Panc1 (cell line): ENCODE data around the gene FBXO30. TPM values are rescaled to one million over a fixed set of nuclear protein-coding genes. Genes with fewer than 3 reads are reported as not detected.

ENCODE experiments used
- ATAC-seq: fragments of 200-7000 bp; cut with Tn5 transposase; 2 replicates; pipeline ENCODE4 v1.9.1; 2020; ENCODE audit warnings: mild to moderate bottlenecking, moderate library complexity
- BruUV-seq: library from RNA; stranded (reverse); fragments of 400-500 nt; replicated peaks from 2 replicates; lab custom pipeline; 2021; lab: Mats Ljungman, UMichigan
- CTCF ChIA-PET: fragments of 300-600 bp; sonication (Branson Sonifier 250); formaldehyde crosslinking; loops from one replicate; lab custom pipeline; 2022; ENCODE audit warnings: antibody characterized with exemption; lab: Charles Lee
- POLR2A ChIA-PET: fragments of 300-600 bp; sonication (Branson Sonifier 250); formaldehyde crosslinking; loops from one replicate; lab custom pipeline; 2022; ENCODE audit warnings: antibody characterized with exemption; lab: Charles Lee
- DNase-seq: peaks from one replicate; pipeline ENCODE4 v3.0.0-alpha.2; 2010; ENCODE audit warnings: low read depth, low spot score
- H3K27ac ChIP-seq: 2 replicates; pipeline ENCODE4 v1.5.1; 2011; ENCODE audit warnings: mild to moderate bottlenecking, low read length, inconsistent platforms
- H3K27me3 ChIP-seq: fragments of 200-500 bp; sonication (Bioruptor generic); 2 replicates; pipeline ENCODE4 v1.6.0; 2014; ENCODE audit warnings: low read length, inconsistent platforms; ENCODE audit not compliant: control insufficient read depth, insufficient read depth
- H3K36me3 ChIP-seq: fragments of 200-500 bp; sonication (Bioruptor generic); 2 replicates; pipeline ENCODE4 v1.5.1; 2014; ENCODE audit warnings: inconsistent platforms, mild to moderate bottlenecking, low read length, moderate library complexity; ENCODE audit not compliant: control insufficient read depth, insufficient read depth
- H3K4me1 ChIP-seq: 2 replicates; pipeline ENCODE4 v1.5.1; 2011; ENCODE audit warnings: inconsistent platforms, mild to moderate bottlenecking, low read length, moderate library complexity; ENCODE audit not compliant: control insufficient read depth, insufficient read depth
- H3K4me3 ChIP-seq, 2 experiments: 2 replicates each; pipeline ENCODE4 v1.5.1; 2011 to 2012; ENCODE audit warnings: low read depth in 2 of 2, low read length in 2 of 2, mild to moderate bottlenecking in 2 of 2, inconsistent platforms in 1 of 2, moderate library complexity in 1 of 2
- H3K9me3 ChIP-seq: fragments of 200-500 bp; sonication (Bioruptor generic); 2 replicates; pipeline ENCODE4 v1.5.1; 2014; ENCODE audit warnings: low read depth, mild to moderate bottlenecking, inconsistent platforms, low read length, moderate library complexity; ENCODE audit not compliant: control insufficient read depth, insufficient read depth
- CTCF ChIP-seq: fragments of 450-650 bp; IDR thresholded peaks from 2 replicates; pipeline ENCODE4 v1.5.1; 2017; ENCODE audit warnings: mild to moderate bottlenecking
- POLR2AphosphoS5 ChIP-seq: IDR thresholded peaks from 2 replicates; pipeline ENCODE4 v1.6.1; 2012; ENCODE audit warnings: mild to moderate bottlenecking, low read depth, low read length, moderate library complexity
- REST ChIP-seq, 2 experiments: IDR thresholded peaks; 2 replicates each; pipeline ENCODE4 v1.6.1; 2011 to 2012; ENCODE audit warnings: low read depth in 2 of 2, control low read depth in 1 of 2, low read length in 1 of 2, mild to moderate bottlenecking in 1 of 2, moderate library complexity in 1 of 2; ENCODE audit not compliant: insufficient read depth in 1 of 2
- SIN3A ChIP-seq: IDR thresholded peaks from 2 replicates; pipeline ENCODE4 v1.6.1; 2012; ENCODE audit warnings: low read depth, mild to moderate bottlenecking, low read length, moderate library complexity, borderline replicate concordance; ENCODE audit not compliant: insufficient read depth
- TCF7L2 ChIP-seq: IDR thresholded peaks from 2 replicates; pipeline ENCODE4 v1.6.1; 2011; ENCODE audit warnings: mild to moderate bottlenecking, low read depth, low read length, inconsistent platforms
- in situ Hi-C: cut with HindIII; loops from 2 replicates; pipeline ENCODE4 v1.10.0; 2016; ENCODE audit warnings: low sequenced_read_pairs, low pct_unique_long_range_greater_than_20kb
- intact Hi-C: fragments of 100-400 bp; cut with micrococcal nuclease; formaldehyde crosslinking; loops from one replicate; pipeline ENCODE4 v1.10.0; 2022; ENCODE audit not compliant: unreplicated experiment
- total RNA-seq: library from RNA; stranded (reverse); gene quantifications from one replicate; pipeline ENCODE4 v1.2.1, GENCODE V29; 2021; ENCODE audit not compliant: unreplicated experiment

The FBXO30 gene
- total RNA-seq, 1 experiment from 2014 or later: 9.5 TPM

- Histone ChIP-seq H3K36me3 (no peaks in the 10 kb centered on the region), H3K9me3 (no peaks in the 10 kb centered on the region), H3K27ac (no peak overlapping the region), H3K27me3 (no peaks in the 10 kb centered on the region), H3K4me3 (no peak overlapping the region), H3K4me1 (no peaks in the 10 kb centered on the region)
- ATAC-seq: no peak
- no TSS peak for BruUV-seq
- POLR2A ChIA-PET: no interaction called here
- intact Hi-C loops (no loop called here), in situ Hi-C loops (no loop called here)
- CTCF ChIA-PET: no interaction called here
- DNase-seq: no peak
- no peak for TF ChIP-seq REST (IDR thresholded peaks at IDR 0.05; ENCODE audit: insufficient read depth in 1 of 2, low read depth in 2 of 2, low read length in 1 of 2)
- TF ChIP-seq CTCF: no peak
- no peak for TF ChIP-seq SIN3A
- no peak for TF ChIP-seq TCF7L2
- no peak for TF ChIP-seq POLR2AphosphoS5
Observed at GRCh38 chr6:145752638-145753037, 62.0 kb downstream of the FBXO30 start.

GRCh38 chr6:145749632-145750031, 65.0 kb downstream of the FBXO30 start:
- in situ Hi-C loops (no loop called here), intact Hi-C loops (no loop called here)
- Histone ChIP-seq H3K4me3 (no peak overlapping the region), H3K27me3 (no peaks in the 10 kb centered on the region), H3K36me3 (no peaks in the 10 kb centered on the region), H3K4me1 (no peaks in the 10 kb centered on the region), H3K9me3 (no peaks in the 10 kb centered on the region), H3K27ac (no peak overlapping the region)
- POLR2A ChIA-PET: no interaction called here
- DNase-seq (no peak), ATAC-seq (no peak)
- BruUV-seq: no TSS peak
- TF ChIP-seq CTCF: no peak
- no peak for TF ChIP-seq TCF7L2
- no peak for TF ChIP-seq REST (IDR thresholded peaks at IDR 0.05; ENCODE audit: insufficient read depth in 1 of 2, low read depth in 2 of 2, low read length in 1 of 2)
- no peak for TF ChIP-seq POLR2AphosphoS5
- TF ChIP-seq SIN3A: no peak
- CTCF ChIA-PET: no interaction called here
